Suppressor macrophage (primary cell): ENCODE data around the gene RFXAP.

Experiments used
- DNase-seq, 4 experiments: peaks; one replicate each; pipeline ENCODE4 v3.0.0-alpha.2; 2020 to 2022

RFXAP gene

GRCh38 chr13:36817996-36818803 lies 822 bp upstream of the RFXAP start:
- DNase-seq = no peak

- peak in 3 of 4 experiments; percentile 26 to 40 (median 27) for DNase-seq
These were observed 693 bp downstream of the RFXAP start for GRCh38 chr13:36819739-36820090.

GRCh38 chr13:36820222-36820621 lies 1.2 kb downstream of the RFXAP start:
- no peak for DNase-seq

GRCh38 chr13:36822785-36823184 lies 3.8 kb downstream of the RFXAP start:
- DNase-seq = no peak

- DNase-seq = no peak
These were observed 10.7 kb downstream of the RFXAP start for GRCh38 chr13:36829753-36830152.

- no peak for DNase-seq
These were observed 12.3 kb downstream of the RFXAP start for GRCh38 chr13:36831291-36831690.

- DNase-seq = no peak
These were observed 15.3 kb downstream of the RFXAP start for GRCh38 chr13:36834299-36834698.

GRCh38 chr13:36837354-36838092 lies 18.5 kb downstream of the RFXAP start:
- no peak for DNase-seq

- no peak for DNase-seq
These were observed 20.3 kb downstream of the RFXAP start for GRCh38 chr13:36839281-36839680.

GRCh38 chr13:36839981-36840380 lies 21.0 kb downstream of the RFXAP start:
- no peak for DNase-seq

- DNase-seq = no peak
These were observed 21.8 kb downstream of the RFXAP start for GRCh38 chr13:36840718-36841250.

- no peak for DNase-seq
These were observed 22.4 kb downstream of the RFXAP start for GRCh38 chr13:36841391-36841790.

- no peak for DNase-seq
These were observed 28.6 kb downstream of the RFXAP start for GRCh38 chr13:36847606-36848005.

- DNase-seq = peak; percentile 8 to 51 (median 22)
These were observed 29.4 kb downstream of the RFXAP start for GRCh38 chr13:36848199-36848982.

- peak; percentile 48 to 65 (median 57) for DNase-seq
These were observed 31.9 kb downstream of the RFXAP start for GRCh38 chr13:36850790-36851438.

- peak; percentile 46 to 76 (median 62) for DNase-seq
These were observed 38.2 kb downstream of the RFXAP start for GRCh38 chr13:36857253-36857652.

- DNase-seq = peak; percentile 27 to 72 (median 51)
These were observed 39.3 kb downstream of the RFXAP start for GRCh38 chr13:36858290-36858689.

GRCh38 chr13:36859259-36859658 lies 40.2 kb downstream of the RFXAP start:
- DNase-seq = no peak

GRCh38 chr13:36862002-36862685 lies 43.1 kb downstream of the RFXAP start:
- DNase-seq = no peak

- no peak for DNase-seq
These were observed 43.7 kb downstream of the RFXAP start for GRCh38 chr13:36862722-36863121.

GRCh38 chr13:36865265-36865664 lies 46.2 kb downstream of the RFXAP start:
- DNase-seq = no peak

- DNase-seq = no peak
These were observed 47.2 kb downstream of the RFXAP start for GRCh38 chr13:36866232-36866631.
